HEK293T (cell line): ENCODE results near the gene PLD5.

ENCODE experiments used
- CTCF ChIA-PET: fragments of 350-600 bp; formaldehyde crosslinking; extraction: SDS; loops from one replicate; lab custom pipeline; 2021; ENCODE audit warnings: antibody characterized with exemption, inconsistent platforms; lab: Yijun Ruan, JAX
- POLR2A ChIA-PET: fragments of 350-600 bp; formaldehyde crosslinking; extraction: SDS; loops from one replicate; lab custom pipeline; 2020; ENCODE audit warnings: antibody characterized with exemption, inconsistent platforms; lab: Yijun Ruan, JAX
- DNase-seq: peaks from one replicate; pipeline ENCODE4 v3.0.0; 2012; ENCODE audit warnings: mixed read lengths; ENCODE audit errors: extremely low spot score
- ARNT ChIP-seq: fragments of 450-650 bp; IDR thresholded peaks from 2 replicates; pipeline ENCODE4 v1.6.1; 2017; ENCODE audit warnings: mild to moderate bottlenecking
- BHLHE40 ChIP-seq: fragments of 450-650 bp; IDR thresholded peaks from 2 replicates; pipeline ENCODE4 v1.6.1; 2016; ENCODE audit warnings: mild to moderate bottlenecking, moderate library complexity, borderline replicate concordance
- CTBP1 ChIP-seq: fragments of 450-650 bp; IDR thresholded peaks from 2 replicates; pipeline ENCODE4 v1.6.1; 2016; ENCODE audit warnings: borderline replicate concordance
- ELF4 ChIP-seq: fragments of 450-650 bp; IDR thresholded peaks from 2 replicates; pipeline ENCODE4 v1.6.1; 2017; ENCODE audit warnings: antibody characterized with exemption
- FOXA1 ChIP-seq: fragments of 450-650 bp; IDR thresholded peaks from 2 replicates; pipeline ENCODE4 v1.6.1; 2016; ENCODE audit warnings: mild to moderate bottlenecking
- FOXK2 ChIP-seq: fragments of 450-650 bp; IDR thresholded peaks from 2 replicates; pipeline ENCODE4 v1.6.1; 2016; ENCODE audit warnings: mild to moderate bottlenecking
- FOXM1 ChIP-seq: fragments of 450-650 bp; IDR thresholded peaks from 2 replicates; pipeline ENCODE4 v1.6.1; 2017; ENCODE audit warnings: mild to moderate bottlenecking, borderline replicate concordance
- HDGF ChIP-seq: fragments of 450-650 bp; IDR thresholded peaks from 2 replicates; pipeline ENCODE4 v1.6.1; 2017; ENCODE audit warnings: antibody characterized with exemption, borderline replicate concordance
- L3MBTL2 ChIP-seq: fragments of 450-650 bp; conservative IDR thresholded peaks from 2 replicates; pipeline ENCODE4 v1.6.1; 2016; ENCODE audit warnings: mild to moderate bottlenecking
- LEF1 ChIP-seq: fragments of 450-650 bp; IDR thresholded peaks from 2 replicates; pipeline ENCODE4 v1.6.1; 2017; ENCODE audit warnings: mild to moderate bottlenecking, borderline replicate concordance
- NFRKB ChIP-seq: fragments of 450-650 bp; IDR thresholded peaks from 2 replicates; pipeline ENCODE4 v1.6.1; 2016; ENCODE audit warnings: mild to moderate bottlenecking, moderate library complexity
- SP1 ChIP-seq: fragments of 450-650 bp; IDR thresholded peaks from 2 replicates; pipeline ENCODE4 v1.6.1; 2017
- SUZ12 ChIP-seq: fragments of 450-650 bp; IDR thresholded peaks from 2 replicates; pipeline ENCODE4 v1.6.1; 2016; ENCODE audit warnings: mild to moderate bottlenecking
- TARDBP ChIP-seq: fragments of 450-650 bp; IDR thresholded peaks from 2 replicates; pipeline ENCODE4 v1.6.1; 2016
- ZNF384 ChIP-seq: fragments of 450-650 bp; IDR thresholded peaks from 2 replicates; pipeline ENCODE4 v1.6.1; 2016
- TF ChIP-seq, protein P1 (sequence below): fragments of 450-650 bp; IDR thresholded peaks from 2 replicates; pipeline ENCODE4 v1.6.1; 2016

PLD5 gene

GRCh38 chr1:242201090-242201489 lies 323.4 kb downstream of the PLD5 start:
- CTCF ChIA-PET = interaction anchor here (0.6 kb wide), 1 partner anchor 1837 kb away, joined by 3 read pairs; no protein-coding TSS in a partner anchor
- TF ChIP-seq, protein P1, sequence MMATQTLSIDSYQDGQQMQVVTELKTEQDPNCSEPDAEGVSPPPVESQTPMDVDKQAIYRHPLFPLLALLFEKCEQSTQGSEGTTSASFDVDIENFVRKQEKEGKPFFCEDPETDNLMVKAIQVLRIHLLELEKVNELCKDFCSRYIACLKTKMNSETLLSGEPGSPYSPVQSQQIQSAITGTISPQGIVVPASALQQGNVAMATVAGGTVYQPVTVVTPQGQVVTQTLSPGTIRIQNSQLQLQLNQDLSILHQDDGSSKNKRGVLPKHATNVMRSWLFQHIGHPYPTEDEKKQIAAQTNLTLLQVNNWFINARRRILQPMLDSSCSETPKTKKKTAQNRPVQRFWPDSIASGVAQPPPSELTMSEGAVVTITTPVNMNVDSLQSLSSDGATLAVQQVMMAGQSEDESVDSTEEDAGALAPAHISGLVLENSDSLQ = peak; percentile 70
- TF ChIP-seq ZNF384 = no peak
- no peak for TF ChIP-seq FOXM1
- POLR2A ChIA-PET = no interaction called here
- no peak for DNase-seq

DNA sequence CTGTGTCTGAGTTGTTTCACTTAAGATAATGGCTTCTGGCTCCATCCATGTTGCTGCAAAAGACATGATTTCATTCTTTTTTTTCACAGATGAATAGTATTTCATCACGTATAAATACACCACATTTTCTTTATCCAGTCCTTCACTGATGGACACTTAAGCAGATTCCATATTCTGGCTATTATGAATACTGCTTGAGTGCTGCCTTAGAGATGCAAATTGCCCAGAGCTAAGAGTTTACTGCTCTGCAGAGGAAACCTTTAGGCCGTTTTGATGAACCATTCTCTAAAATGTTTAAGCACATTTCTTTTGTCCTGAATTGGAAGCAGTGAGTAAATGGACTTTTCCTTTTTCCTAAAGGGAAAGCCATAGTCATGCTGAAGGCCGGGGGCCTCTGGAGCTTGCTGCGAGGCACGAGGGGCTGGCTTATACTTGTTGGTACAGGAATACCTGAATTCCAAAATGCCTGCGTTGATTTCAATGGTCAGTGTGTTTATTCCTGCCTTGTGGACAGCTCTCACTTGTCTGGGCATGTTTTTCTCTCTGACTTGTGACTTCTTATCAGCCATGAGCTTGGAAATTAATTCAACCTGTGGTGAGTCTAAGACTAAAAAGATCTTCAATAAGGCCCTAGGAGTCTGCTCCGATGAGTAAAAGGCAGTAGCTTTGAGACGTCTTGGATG lies 324.6 kb downstream of the PLD5 start:
- no peak for TF ChIP-seq FOXK2
- TF ChIP-seq FOXM1 = no peak
- CTCF ChIA-PET = no interaction called here
- POLR2A ChIA-PET = no interaction called here
- no peak for DNase-seq

DNA sequence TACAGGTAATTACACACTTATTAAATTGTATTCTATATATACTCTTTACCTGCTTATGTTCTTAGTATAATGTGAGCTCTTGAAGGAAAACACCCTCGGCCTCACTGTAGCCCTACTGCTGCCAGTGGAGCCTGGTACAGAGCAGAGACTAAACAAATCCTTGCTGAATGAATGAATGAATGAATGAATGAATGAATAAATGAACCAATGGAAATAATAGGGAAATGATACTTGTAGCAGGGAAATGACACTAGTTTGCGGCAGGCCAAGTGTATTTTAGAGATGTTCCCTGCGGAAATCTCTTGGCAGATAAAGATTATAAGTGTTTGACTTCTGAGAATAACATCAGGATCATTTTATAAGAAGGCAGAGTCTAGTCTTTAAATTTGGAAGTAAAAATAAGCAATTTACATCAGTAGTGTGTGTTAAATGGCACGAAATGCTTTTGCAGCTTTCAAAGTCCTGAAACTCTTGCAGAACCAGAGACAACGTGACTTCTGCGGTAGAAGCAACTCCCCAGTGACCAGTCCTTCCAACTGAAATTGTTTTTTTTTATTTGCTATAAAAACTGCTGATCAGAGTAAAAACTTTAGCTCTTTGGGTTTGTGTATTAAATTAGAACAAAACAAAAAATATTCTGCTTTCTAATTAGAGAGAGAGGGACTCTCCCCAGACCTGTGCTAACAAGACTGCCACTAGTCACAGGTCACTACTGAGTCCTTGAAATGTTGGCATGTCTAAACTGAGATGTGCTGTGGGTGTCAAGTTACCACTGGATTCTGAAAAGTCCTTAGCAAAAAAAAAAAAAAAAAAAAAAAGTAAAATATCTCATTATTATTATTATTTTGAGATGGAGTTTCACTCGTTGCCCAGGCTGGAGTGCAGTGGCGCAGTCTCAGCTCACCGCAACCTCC lies 326.3 kb downstream of the PLD5 start:
- ChIA-PET CTCF (interaction anchor here (0.6 kb wide), 1 partner anchor 159 kb away, joined by 3 read pairs; no protein-coding TSS in a partner anchor), POLR2A (no interaction called here)
- TF ChIP-seq HDGF (no peak), SUZ12 (no peak), SP1 (no peak), BHLHE40 (no peak), L3MBTL2 (no peak), FOXK2 (no peak), FOXM1 (no peak), NFRKB (no peak), TARDBP (no peak), ARNT (no peak), LEF1 (no peak), ZNF384 (no peak), FOXA1 (no peak), ELF4 (no peak), CTBP1 (no peak)
- TF ChIP-seq, protein P1 = no peak
- DNase-seq = no peak

DNA sequence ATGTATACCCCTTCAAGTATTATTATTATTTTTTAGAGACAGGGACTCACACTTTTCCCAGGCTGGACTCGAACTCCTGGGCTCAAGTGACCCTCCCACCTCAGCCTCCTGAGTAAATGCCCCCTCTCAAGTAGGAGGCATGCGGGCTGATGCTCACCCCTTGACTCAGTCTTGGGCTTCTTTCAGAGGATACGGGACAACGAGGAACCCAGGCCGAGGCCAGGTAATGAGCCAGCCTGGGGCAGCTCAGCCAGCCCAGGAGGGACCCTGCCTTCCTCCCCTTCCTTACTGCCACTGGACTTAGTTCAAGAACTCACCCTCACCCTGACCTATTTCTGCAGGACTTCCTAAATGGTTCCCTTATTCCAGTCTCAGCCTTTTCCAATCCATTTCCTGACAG lies 327.6 kb downstream of the PLD5 start:
- ChIA-PET POLR2A (no interaction called here), CTCF (no interaction called here)
- TF ChIP-seq CTBP1 (no peak), ZNF384 (no peak), L3MBTL2 (no peak), BHLHE40 (no peak), SP1 (no peak), SUZ12 (no peak), NFRKB (no peak), TARDBP (no peak)
- TF ChIP-seq, protein P1 = no peak
- DNase-seq = no peak

DNA sequence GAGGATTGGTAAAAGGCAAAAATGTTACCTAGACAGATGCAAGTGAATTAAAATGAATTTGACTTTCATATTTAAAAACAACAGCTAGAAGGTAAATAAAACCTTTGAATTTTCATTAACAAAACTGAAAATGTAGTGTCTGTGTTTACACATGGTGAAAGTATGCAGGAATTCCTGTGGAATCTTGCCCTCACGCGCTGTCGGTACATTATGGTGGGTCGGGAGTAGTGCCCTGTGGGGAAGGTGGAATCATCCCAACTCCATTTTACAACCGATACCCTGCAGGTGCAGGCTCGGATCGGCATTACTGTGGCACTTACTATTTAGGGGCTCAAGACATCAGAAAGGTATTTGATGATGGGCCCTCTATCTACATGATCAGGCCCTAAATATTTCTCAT lies 328.4 kb downstream of the PLD5 start:
- TF ChIP-seq ELF4 = no peak
- no peak for TF ChIP-seq CTBP1
- TF ChIP-seq L3MBTL2 = no peak
- TF ChIP-seq TARDBP = no peak
- no peak for TF ChIP-seq FOXK2
- no peak for TF ChIP-seq ZNF384
- ChIA-PET POLR2A (no interaction called here), CTCF (no interaction called here)
- no peak for DNase-seq

DNA sequence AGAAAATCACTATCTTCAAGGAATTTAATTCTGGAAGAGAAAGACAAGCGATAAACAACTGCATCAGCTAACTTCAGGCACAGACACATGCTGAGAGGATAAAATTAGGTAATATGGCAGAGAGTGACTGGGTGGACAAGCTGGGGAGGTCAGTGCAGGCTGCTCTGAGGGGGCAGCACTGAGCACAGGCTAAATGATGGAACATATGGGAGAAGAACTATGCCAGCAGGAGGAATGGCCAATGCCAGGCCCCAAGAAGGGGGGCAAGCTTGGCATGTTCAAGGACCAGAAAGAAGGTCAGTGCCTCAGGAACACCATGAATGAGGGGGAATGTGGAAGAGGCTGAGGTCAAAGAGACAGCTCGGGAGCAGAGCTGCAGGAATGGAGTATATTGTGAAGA lies 334.9 kb downstream of the PLD5 start:
- no peak for DNase-seq
- CTCF ChIA-PET = interaction anchor here (0.9 kb wide), 1 partner anchor 11 kb away, joined by 5 read pairs; no protein-coding TSS in a partner anchor
- POLR2A ChIA-PET = no interaction called here
- TF ChIP-seq BHLHE40 = no peak
- no peak for TF ChIP-seq ZNF384
- no peak for TF ChIP-seq HDGF
- no peak for TF ChIP-seq TARDBP
- TF ChIP-seq L3MBTL2 = no peak

DNA sequence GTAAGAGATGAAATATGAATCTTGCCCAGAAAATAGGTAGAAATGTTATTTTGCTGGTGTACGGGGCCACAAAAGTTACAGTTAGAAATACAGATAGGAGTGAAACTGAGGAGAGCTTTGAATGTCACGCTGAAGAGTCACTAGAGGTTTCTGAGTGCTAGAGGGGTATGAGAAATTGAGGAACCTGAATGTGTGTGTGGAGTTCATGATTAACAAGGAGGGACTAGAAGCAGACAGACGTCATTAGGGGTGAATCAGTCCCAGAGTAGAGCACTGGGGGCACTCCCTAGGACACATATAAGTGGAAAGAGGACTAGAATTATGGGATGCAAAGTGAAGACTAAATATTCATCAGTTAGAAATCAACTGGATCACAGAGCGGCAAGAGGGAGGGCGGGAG lies 336.7 kb downstream of the PLD5 start:
- CTCF ChIA-PET = interaction anchor here (0.6 kb wide), 2 partner anchors 23 to 58 kb away, joined by 3 to 6 read pairs; no protein-coding TSS in a partner anchor
- DNase-seq = no peak
- POLR2A ChIA-PET = no interaction called here
- TF ChIP-seq SUZ12 (no peak), FOXA1 (no peak), CTBP1 (no peak), ELF4 (no peak), L3MBTL2 (no peak), HDGF (no peak), LEF1 (no peak), TARDBP (no peak), BHLHE40 (no peak), ZNF384 (no peak), FOXM1 (no peak)
- TF ChIP-seq, protein P1 = no peak
